K562 (cell line): ENCODE results near the gene GBX1. TPM values are rescaled to one million over a fixed set of nuclear protein-coding genes. Genes with fewer than 3 reads are reported as not detected.

ENCODE experiments used
- ATAC-seq: fragments of 200-7000 bp; cut with Tn5 transposase; 3 replicates; pipeline ENCODE4 v1.9.1; 2020; ENCODE audit warnings: moderate library complexity
- BruUV-seq: library from RNA; stranded (reverse); fragments of 400-500 nt; replicated peaks from 2 replicates; lab custom pipeline; 2021; lab: Mats Ljungman, UMichigan
- CTCF ChIA-PET: fragments of 300-600 bp; formaldehyde crosslinking; extraction: SDS; loops from one replicate; lab custom pipeline; 2021; ENCODE audit warnings: low intra/inter-chr PET ratio; lab: Yijun Ruan, JAX
- POLR2A ChIA-PET: fragments of 300-600, 350-650 bp; sonication (Branson Sonifier 250); formaldehyde crosslinking; extraction: SDS; loops from one replicate; lab custom pipeline; 2021; ENCODE audit warnings: antibody characterized with exemption, inconsistent platforms; lab: Yijun Ruan, JAX
- DNase-seq, 4 experiments: peaks; one replicate each; pipeline versions ENCODE4 v3.0.0 to v3.0.0-alpha.2; 2011 to 2018; ENCODE audit warnings: low spot score in 3 of 4, mixed read lengths in 3 of 4; ENCODE audit errors: extremely low read depth in 1 of 4
- FAIRE-seq: peaks from 2 replicates; lab custom pipeline; 2011; peaks lifted over from hg19 to GRCh38; lab: Jason Lieb, UNC
- H2AFZ ChIP-seq: 2 replicates; pipeline ENCODE4 v1.6.0; 2011; ENCODE audit warnings: low read depth, low read length, control low read depth, inconsistent platforms
- H3K27ac ChIP-seq: fragments of 200-600 bp; 3 replicates; pipeline ENCODE4 v1.8.0; 2011; ENCODE audit warnings: low read depth, mild to moderate bottlenecking, control low read depth, inconsistent platforms, low read length, moderate library complexity, mixed read lengths; ENCODE audit errors: extremely low read depth
- H3K27me3 ChIP-seq, 2 experiments: fragments of 300-600 bp in 1 of 2; 2 replicates in 1 of 2; 3 replicates in 1 of 2; pipeline versions ENCODE4 v1.6.0 to v1.8.0; 2011; ENCODE audit warnings: inconsistent platforms in 2 of 2, low read length in 2 of 2, mild to moderate bottlenecking in 1 of 2, mixed read lengths in 1 of 2, moderate library complexity in 1 of 2; ENCODE audit not compliant: control insufficient read depth in 2 of 2, insufficient read depth in 2 of 2
- H3K36me3 ChIP-seq: fragments of 300-600 bp; 3 replicates; pipeline ENCODE4 v1.8.0; 2011; ENCODE audit warnings: mild to moderate bottlenecking, low read length, inconsistent platforms; ENCODE audit not compliant: control insufficient read depth, insufficient read depth
- H3K4me1 ChIP-seq, 2 experiments: fragments of 200-600 bp in 1 of 2; replicated peaks in 1 of 2; 2 replicates in 1 of 2; 3 replicates in 1 of 2; pipeline versions ENCODE4 v1.5.1 to v1.8.0; 2011; ENCODE audit warnings: inconsistent platforms in 2 of 2, low read length in 2 of 2, mild to moderate bottlenecking in 1 of 2, mixed read lengths in 1 of 2, moderate library complexity in 1 of 2; ENCODE audit not compliant: control insufficient read depth in 2 of 2, insufficient read depth in 2 of 2
- H3K4me2 ChIP-seq: 2 replicates; pipeline ENCODE4 v1.6.1; 2011; ENCODE audit warnings: low read length, control low read depth, inconsistent platforms, mixed read lengths; ENCODE audit not compliant: insufficient read depth
- H3K4me3 ChIP-seq: fragments of 200-600 bp; sonication (generic), shearing (Covaris generic); 2 replicates; pipeline ENCODE4 v1.5.1; 2016; ENCODE audit warnings: control low read depth, inconsistent platforms
- H3K79me2 ChIP-seq: fragments of 200-600 bp; 3 replicates; pipeline ENCODE4 v1.8.0; 2011; ENCODE audit warnings: low read length, inconsistent platforms; ENCODE audit not compliant: control insufficient read depth, insufficient read depth
- H3K9ac ChIP-seq, 2 experiments: 2 replicates each; pipeline versions ENCODE4 v1.6.0 to v1.6.1; 2011; ENCODE audit warnings: low read depth in 2 of 2, low read length in 2 of 2, control low read depth in 1 of 2, inconsistent platforms in 1 of 2, mild to moderate bottlenecking in 1 of 2, mixed read lengths in 1 of 2; ENCODE audit not compliant: insufficient read depth in 1 of 2
- H3K9me1 ChIP-seq: one replicate; pipeline ENCODE4 v1.6.0; 2011; ENCODE audit warnings: inconsistent platforms, mild to moderate bottlenecking, low read length, moderate library complexity; ENCODE audit not compliant: control insufficient read depth, insufficient read depth
- H3K9me3 ChIP-seq: replicated peaks from 2 replicates; pipeline ENCODE4 v1.5.1; 2011; ENCODE audit warnings: low read depth, low read length, inconsistent platforms; ENCODE audit not compliant: control insufficient read depth, insufficient read depth
- H4K20me1 ChIP-seq: replicated peaks from 2 replicates; pipeline ENCODE4 v1.6.1; 2011; ENCODE audit warnings: low read length, inconsistent platforms, mixed read lengths; ENCODE audit not compliant: control insufficient read depth, insufficient read depth
- BCOR ChIP-seq: fragments of 450-650 bp; IDR thresholded peaks from 2 replicates; pipeline ENCODE4 v1.6.1; 2016
- CBFA2T3 ChIP-seq: fragments of 450-650 bp; IDR thresholded peaks from 2 replicates; pipeline ENCODE4 v1.6.1; 2017
- FOXO4 ChIP-seq: fragments of 450-650 bp; formaldehyde crosslinking; IDR thresholded peaks from 2 replicates; pipeline ENCODE4 v1.4.0; 2020; ENCODE audit warnings: mild to moderate bottlenecking, moderate library complexity
- KDM1A ChIP-seq, 2 experiments: fragments of 450-650 bp; IDR thresholded peaks; 2 replicates each; pipeline ENCODE4 v1.6.1; 2016; ENCODE audit warnings: mild to moderate bottlenecking in 2 of 2
- PHB2 ChIP-seq: fragments of 450-650 bp; IDR thresholded peaks from 2 replicates; pipeline ENCODE4 v1.6.1; 2017; ENCODE audit warnings: low read depth
- POLR2AphosphoS2 ChIP-seq: IDR thresholded peaks from 2 replicates; pipeline ENCODE4 v1.6.1; 2012; ENCODE audit warnings: low read length, improper control_type of control experiment
- RBM25 ChIP-seq: fragments of 200-400 bp; formaldehyde crosslinking; IDR thresholded peaks from 2 replicates; pipeline ENCODE4 v1.6.1; 2018; ENCODE audit warnings: low read length, low read depth, moderate library complexity; ENCODE audit not compliant: severe bottlenecking
- RREB1 ChIP-seq: fragments of 250-450 bp; sonication (Bioruptor Pico); IDR thresholded peaks from 2 replicates; pipeline ENCODE4 v1.4.0; 2020
- SMARCA5 ChIP-seq: fragments of 450-650 bp; IDR thresholded peaks from 2 replicates; pipeline ENCODE4 v1.6.1; 2016
- ZNF282 ChIP-seq: sonication (generic); formaldehyde crosslinking; IDR thresholded peaks from 2 replicates; pipeline ENCODE4 v1.8.1; 2023; ENCODE audit warnings: missing genetic modification reagents
- WGBS: fragments of 100-300 bp; shearing (Covaris generic); methylation state at CpG from one replicate; pipeline ENCODE4 v1.1.6; 2016; ENCODE audit warnings: low coverage, mixed read lengths; ENCODE audit not compliant: insufficient coverage; ENCODE audit errors: missing lambda C conversion rate; 5-methylcytosine and 5-hydroxymethylcytosine counted together
- in situ Hi-C: fragments of 300-500 bp; cut with MboI; formaldehyde crosslinking; loops from 4 replicates; pipeline ENCODE4 v1.15.0; 2018; ENCODE audit warnings: inconsistent platforms, mixed read lengths
- intact Hi-C: fragments of 100-400 bp; cut with micrococcal nuclease; formaldehyde crosslinking; loops from 2 replicates; pipeline ENCODE4 v1.14.2; 2022
- polyA plus RNA-seq, 8 experiments: library from polyadenylated mRNA; depleted of rRNA in 4 of 8; stranded (reverse) in 5 of 8; unstranded in 3 of 8; fragments of >200 nt; fragmentation: Nextera tagmentation in 2 of 8; fragmentation: Illumina TruSeq in 1 of 8; extraction: Ambion mirVana in 2 of 8; extraction: Trizol in 1 of 8; gene quantifications; 2 replicates each; pipeline versions ENCODE4 v1.2.1 to v1.2.3, GENCODE V29; 2011 to 2014; ENCODE audit warnings: inconsistent platforms in 1 of 8, missing spikeins in 1 of 8
- total RNA-seq, 7 experiments: library from RNA; depleted of rRNA in 6 of 7; stranded (reverse); fragments of >200 nt in 6 of 7; fragmentation: Illumina TruSeq in 2 of 7; extraction: Trizol in 2 of 7; gene quantifications; 2 replicates each; pipeline versions ENCODE4 v1.2.1 to v1.2.3, GENCODE V29; 2011 to 2021; ENCODE audit warnings: low replicate concordance in 1 of 7

Gene GBX1
- total and polyA plus RNA-seq, 9 of the 15 experiments (the other 6 are each of a cell fraction or from before 2014, with no cell fraction given): not detected

- H3K9me1 ChIP-seq: peaks cover 5% of the 10 kb centered on the region
- no peaks in the 10 kb centered on the region for H3K9me3 ChIP-seq
- FAIRE-seq (peak; percentile 15), DNase-seq (no peak), ATAC-seq (no peak)
- no peak overlapping the region for H3K4me2 ChIP-seq
- 79% methylated on average over 3 of the region's 3 CpGs for WGBS
- in situ Hi-C loops: no loop called here
- H3K9ac ChIP-seq: no peak overlapping the region
- peaks cover 65% of the 10 kb centered on the region for H3K36me3 ChIP-seq
- no peak overlapping the region for H3K27ac ChIP-seq
- peaks cover 90% of the 10 kb centered on the region for H3K79me2 ChIP-seq
- intact Hi-C loops: no loop called here
- no peaks in the 10 kb centered on the region for H3K27me3 ChIP-seq
- H3K4me1 ChIP-seq: peaks cover 4 to 33% of the 10 kb centered on the region in 2 experiments
- peaks cover 48% of the 10 kb centered on the region for H4K20me1 ChIP-seq
- H2AFZ ChIP-seq: no peak overlapping the region
- H3K4me3 ChIP-seq: no peak overlapping the region
- CTCF ChIA-PET: interaction anchor here (0.5 to 0.7 kb wide), 2 partner anchors 142 to 327 kb away, joined by 3 to 7 read pairs; no protein-coding TSS in a partner anchor
- no TSS peak for BruUV-seq
- POLR2A ChIA-PET: interaction anchor here (0.6 to 4.7 kb wide), 3 partner anchors 9 to 113 kb away, joined by 3 to 31 read pairs (median 3); no protein-coding TSS in a partner anchor
- TF ChIP-seq RREB1 (CRISPR knock-in tag): no peak
- peak; percentile 38 to 44; a peak in 2 of 4 replicates for TF ChIP-seq KDM1A (IDR thresholded peaks at IDR 0.05)
- TF ChIP-seq RBM25: peak; percentile 88
- TF ChIP-seq ZNF282: no peak
- TF ChIP-seq POLR2AphosphoS2: no peak
- TF ChIP-seq PHB2: no peak
- TF ChIP-seq CBFA2T3: 0 out of 2 replicates have a peak, but pooled peaks have one; percentile 8
- TF ChIP-seq SMARCA5: peak; percentile 65; the same call in 1 of the 2 replicates
- no peak for TF ChIP-seq FOXO4 (CRISPR knock-in tag)
- peak; percentile 84 for TF ChIP-seq BCOR
Measured at GRCh38 chr7:151102991-151103390, 64.5 kb downstream of the GBX1 start.
